ENCODE measurements around the gene CHD1.

Gene CHD1

GRCh38 chr5:98905857-98906688 lies 22.7 kb downstream of the CHD1 start:
- peak in 2 of 58 donors; percentile 4 to 13 for DNase-seq

GRCh38 chr5:98904780-98905179 lies 24.0 kb downstream of the CHD1 start:
- no peak for DNase-seq

- DNase-seq, result no peak
Measured at GRCh38 chr5:98902733-98903132, 26.1 kb downstream of the CHD1 start.

- peak in 1 of 58 donors; percentile 0 for DNase-seq
Measured at GRCh38 chr5:98899456-98899855, 29.4 kb downstream of the CHD1 start.

- DNase-seq, result no peak
Measured at GRCh38 chr5:98898743-98899142, 30.1 kb downstream of the CHD1 start.

- DNase-seq, result no peak
Measured at GRCh38 chr5:98891591-98891990, 37.2 kb downstream of the CHD1 start.

GRCh38 chr5:98880598-98880997 lies 48.2 kb downstream of the CHD1 start:
- DNase-seq, result no peak

GRCh38 chr5:98880151-98880550 lies 48.7 kb downstream of the CHD1 start:
- DNase-seq, result no peak

GRCh38 chr5:98877600-98877999 lies 51.2 kb downstream of the CHD1 start:
- no peak for DNase-seq

- no peak for DNase-seq
Measured at GRCh38 chr5:98872674-98873073, 56.1 kb downstream of the CHD1 start.

- no peak for DNase-seq
Measured at GRCh38 chr5:98865690-98866089, 63.1 kb downstream of the CHD1 start.

GRCh38 chr5:98847054-98847453 lies 81.8 kb downstream of the CHD1 start:
- no peak for DNase-seq

GRCh38 chr5:98846520-98846919 lies 82.3 kb downstream of the CHD1 start:
- DNase-seq, result no peak

GRCh38 chr5:98845878-98846277 lies 82.9 kb downstream of the CHD1 start:
- DNase-seq, result no peak

- DNase-seq, result no peak
Measured at GRCh38 chr5:98844865-98845264, 83.9 kb downstream of the CHD1 start.

- DNase-seq, result no peak
Measured at GRCh38 chr5:98843481-98843880, 85.3 kb downstream of the CHD1 start.

- DNase-seq, result no peak
Measured at GRCh38 chr5:98840946-98841345, 87.9 kb downstream of the CHD1 start.

GRCh38 chr5:98839469-98840383 lies 89.1 kb downstream of the CHD1 start:
- DNase-seq, result peak in 1 of 58 donors; percentile 5

- no peak for DNase-seq
Measured at GRCh38 chr5:98836175-98836574, 92.6 kb downstream of the CHD1 start.

- no peak for DNase-seq
Measured at GRCh38 chr5:98827588-98828284, 101.1 kb downstream of the CHD1 start.

GRCh38 chr5:98827161-98827560 lies 101.6 kb downstream of the CHD1 start:
- DNase-seq, result peak in 1 of 58 donors; percentile 7

All from anterior cingulate cortex (tissue), 58 donors.